ENCODE data around the gene GABRD.

GABRD gene

GRCh38 chr1:2056955-2057590 is 37.9 kb downstream of the GABRD start:
- no peak for DNase-seq

- no peak for DNase-seq
Observed at GRCh38 chr1:2059290-2059953, 40.3 kb downstream of the GABRD start.

GRCh38 chr1:2060072-2060471 is 40.9 kb downstream of the GABRD start:
- no peak for DNase-seq

- no peak for DNase-seq
Observed at GRCh38 chr1:2060535-2060934, 41.4 kb downstream of the GABRD start.

- no peak for DNase-seq
Observed at GRCh38 chr1:2061065-2061778, 42.1 kb downstream of the GABRD start.

- no peak for DNase-seq
Observed at GRCh38 chr1:2065699-2066098, 46.6 kb downstream of the GABRD start.

GRCh38 chr1:2067393-2067792 is 48.2 kb downstream of the GABRD start:
- no peak for DNase-seq

- no peak for DNase-seq
Observed at GRCh38 chr1:2067981-2068380, 48.8 kb downstream of the GABRD start.

GRCh38 chr1:2068951-2069350 is 49.8 kb downstream of the GABRD start:
- DNase-seq, result no peak

GRCh38 chr1:2070016-2070415 is 50.9 kb downstream of the GABRD start:
- no peak for DNase-seq

- DNase-seq, result no peak
Observed at GRCh38 chr1:2070800-2071530, 51.8 kb downstream of the GABRD start.

- no peak for DNase-seq
Observed at GRCh38 chr1:2072109-2072806, 53.1 kb downstream of the GABRD start.

GRCh38 chr1:2072891-2073290 is 53.7 kb downstream of the GABRD start:
- DNase-seq, result no peak

GRCh38 chr1:2073382-2074230 is 54.5 kb downstream of the GABRD start:
- no peak for DNase-seq

GRCh38 chr1:2074396-2074795 is 55.3 kb downstream of the GABRD start:
- no peak for DNase-seq

- DNase-seq, result no peak
Observed at GRCh38 chr1:2074944-2075740, 56.0 kb downstream of the GABRD start.

- no peak for DNase-seq
Observed at GRCh38 chr1:2076826-2077225, 57.7 kb downstream of the GABRD start.

- DNase-seq, result no peak
Observed at GRCh38 chr1:2078170-2078569, 59.0 kb downstream of the GABRD start.

GRCh38 chr1:2079396-2080085 is 60.4 kb downstream of the GABRD start:
- DNase-seq, result no peak

GRCh38 chr1:2080140-2080539 is 61.0 kb downstream of the GABRD start:
- no peak for DNase-seq
